Rectal smooth muscle tissue (tissue), 1 donor: ENCODE results near the gene MREG.

ENCODE experiments used
- H3K27ac ChIP-seq: one replicate; pipeline ENCODE4 v1.7.0; 2013; ENCODE audit warnings: low read depth, low read length, inconsistent platforms
- H3K27me3 ChIP-seq: one replicate; pipeline ENCODE4 v1.7.0; 2013; ENCODE audit warnings: low read length; ENCODE audit not compliant: control insufficient read depth, insufficient read depth
- H3K36me3 ChIP-seq: one replicate; pipeline ENCODE4 v1.7.0; 2013; ENCODE audit warnings: low read length; ENCODE audit not compliant: control insufficient read depth, insufficient read depth
- H3K4me1 ChIP-seq: one replicate; pipeline ENCODE4 v1.7.0; 2013; ENCODE audit warnings: low read length; ENCODE audit not compliant: control insufficient read depth, insufficient read depth
- H3K4me3 ChIP-seq: one replicate; pipeline ENCODE4 v1.7.0; 2013; ENCODE audit warnings: low read length
- H3K9ac ChIP-seq: one replicate; pipeline ENCODE4 v1.7.0; 2013; ENCODE audit warnings: low read length

Gene MREG

GRCh38 chr2:215914777-215915165, 98.6 kb downstream of the MREG start:
- Histone ChIP-seq H3K4me3 (no peak overlapping the region), H3K27ac (no peak overlapping the region), H3K9ac (no peak overlapping the region), H3K36me3 (no peaks in the 10 kb centered on the region), H3K27me3 (no peaks in the 10 kb centered on the region), H3K4me1 (peaks cover 13% of the 10 kb centered on the region)

- Histone ChIP-seq H3K36me3 (no peaks in the 10 kb centered on the region), H3K4me3 (no peak overlapping the region), H3K27me3 (no peaks in the 10 kb centered on the region), H3K27ac (no peak overlapping the region), H3K4me1 (peaks cover 11% of the 10 kb centered on the region), H3K9ac (no peak overlapping the region)
These were observed 99.1 kb downstream of the MREG start for GRCh38 chr2:215914054-215914776.

GRCh38 chr2:215912299-215912842, 101.0 kb downstream of the MREG start:
- no peak overlapping the region for H3K27ac ChIP-seq
- no peaks in the 10 kb centered on the region for H3K4me1 ChIP-seq
- no peak overlapping the region for H3K4me3 ChIP-seq
- H3K36me3 ChIP-seq = no peaks in the 10 kb centered on the region
- no peaks in the 10 kb centered on the region for H3K27me3 ChIP-seq
- H3K9ac ChIP-seq = no peak overlapping the region

- Histone ChIP-seq H3K4me1 (no peaks in the 10 kb centered on the region), H3K36me3 (no peaks in the 10 kb centered on the region), H3K4me3 (no peak overlapping the region), H3K9ac (no peak overlapping the region), H3K27me3 (no peaks in the 10 kb centered on the region), H3K27ac (no peak overlapping the region)
These were observed 101.9 kb downstream of the MREG start for GRCh38 chr2:215911301-215912085.

GRCh38 chr2:215910180-215910579, 103.2 kb downstream of the MREG start:
- H3K4me3 ChIP-seq = no peak overlapping the region
- no peaks in the 10 kb centered on the region for H3K36me3 ChIP-seq
- H3K4me1 ChIP-seq = no peaks in the 10 kb centered on the region
- no peaks in the 10 kb centered on the region for H3K27me3 ChIP-seq
- no peak overlapping the region for H3K9ac ChIP-seq
- no peak overlapping the region for H3K27ac ChIP-seq

- Histone ChIP-seq H3K9ac (no peak overlapping the region), H3K27me3 (no peaks in the 10 kb centered on the region), H3K4me3 (no peak overlapping the region), H3K36me3 (no peaks in the 10 kb centered on the region), H3K4me1 (no peaks in the 10 kb centered on the region), H3K27ac (no peak overlapping the region)
These were observed 106.2 kb downstream of the MREG start for GRCh38 chr2:215907147-215907546.

- H3K27ac ChIP-seq = no peak overlapping the region
- H3K4me3 ChIP-seq = no peak overlapping the region
- H3K36me3 ChIP-seq = no peaks in the 10 kb centered on the region
- H3K9ac ChIP-seq = no peak overlapping the region
- no peaks in the 10 kb centered on the region for H3K27me3 ChIP-seq
- no peaks in the 10 kb centered on the region for H3K4me1 ChIP-seq
These were observed 106.9 kb downstream of the MREG start for GRCh38 chr2:215906458-215906857.

- no peaks in the 10 kb centered on the region for H3K4me1 ChIP-seq
- H3K36me3 ChIP-seq = no peaks in the 10 kb centered on the region
- no peak overlapping the region for H3K9ac ChIP-seq
- H3K27ac ChIP-seq = no peak overlapping the region
- no peaks in the 10 kb centered on the region for H3K27me3 ChIP-seq
- no peak overlapping the region for H3K4me3 ChIP-seq
These were observed 107.7 kb downstream of the MREG start for GRCh38 chr2:215905691-215906090.

GRCh38 chr2:215904101-215904500, 109.2 kb downstream of the MREG start:
- H3K9ac ChIP-seq = no peak overlapping the region
- no peaks in the 10 kb centered on the region for H3K4me1 ChIP-seq
- no peak overlapping the region for H3K4me3 ChIP-seq
- no peaks in the 10 kb centered on the region for H3K36me3 ChIP-seq
- H3K27me3 ChIP-seq = no peaks in the 10 kb centered on the region
- H3K27ac ChIP-seq = no peak overlapping the region

- no peak overlapping the region for H3K4me3 ChIP-seq
These were observed 110.1 kb downstream of the MREG start for GRCh38 chr2:215903203-215903602.

GRCh38 chr2:215901796-215902195, 111.6 kb downstream of the MREG start:
- Histone ChIP-seq H3K36me3 (no peaks in the 10 kb centered on the region), H3K27me3 (no peaks in the 10 kb centered on the region), H3K4me1 (no peaks in the 10 kb centered on the region), H3K27ac (no peak overlapping the region), H3K9ac (no peak overlapping the region), H3K4me3 (no peak overlapping the region)

More at GRCh38 chr2:215903203-215903602, 110.1 kb downstream of the MREG start:
- no peaks in the 10 kb centered on the region for H3K27me3 ChIP-seq
- H3K27ac ChIP-seq = no peak overlapping the region
- no peaks in the 10 kb centered on the region for H3K36me3 ChIP-seq
- no peak overlapping the region for H3K9ac ChIP-seq
- no peaks in the 10 kb centered on the region for H3K4me1 ChIP-seq

- Histone ChIP-seq H3K4me1 (no peaks in the 10 kb centered on the region), H3K27ac (no peak overlapping the region), H3K36me3 (no peaks in the 10 kb centered on the region), H3K9ac (no peak overlapping the region), H3K27me3 (no peaks in the 10 kb centered on the region), H3K4me3 (no peak overlapping the region)
These were observed 112.5 kb downstream of the MREG start for GRCh38 chr2:215900843-215901242.
